Eye (tissue), 1 donor: ENCODE data around the gene PPIP5K2.
A peak's percentile ranks its signal among the peaks of the same experiment; 100 is the strongest.
"Not testable (repeated sequence)": the region's sequence is repeated elsewhere in the genome, so short reads cannot be mapped to it uniquely, and the experiment has no call there.

Experiments used
- DNase-seq: peaks from one replicate; pipeline ENCODE4 v3.0.0-alpha.2; 2015

PPIP5K2 gene

DNA sequence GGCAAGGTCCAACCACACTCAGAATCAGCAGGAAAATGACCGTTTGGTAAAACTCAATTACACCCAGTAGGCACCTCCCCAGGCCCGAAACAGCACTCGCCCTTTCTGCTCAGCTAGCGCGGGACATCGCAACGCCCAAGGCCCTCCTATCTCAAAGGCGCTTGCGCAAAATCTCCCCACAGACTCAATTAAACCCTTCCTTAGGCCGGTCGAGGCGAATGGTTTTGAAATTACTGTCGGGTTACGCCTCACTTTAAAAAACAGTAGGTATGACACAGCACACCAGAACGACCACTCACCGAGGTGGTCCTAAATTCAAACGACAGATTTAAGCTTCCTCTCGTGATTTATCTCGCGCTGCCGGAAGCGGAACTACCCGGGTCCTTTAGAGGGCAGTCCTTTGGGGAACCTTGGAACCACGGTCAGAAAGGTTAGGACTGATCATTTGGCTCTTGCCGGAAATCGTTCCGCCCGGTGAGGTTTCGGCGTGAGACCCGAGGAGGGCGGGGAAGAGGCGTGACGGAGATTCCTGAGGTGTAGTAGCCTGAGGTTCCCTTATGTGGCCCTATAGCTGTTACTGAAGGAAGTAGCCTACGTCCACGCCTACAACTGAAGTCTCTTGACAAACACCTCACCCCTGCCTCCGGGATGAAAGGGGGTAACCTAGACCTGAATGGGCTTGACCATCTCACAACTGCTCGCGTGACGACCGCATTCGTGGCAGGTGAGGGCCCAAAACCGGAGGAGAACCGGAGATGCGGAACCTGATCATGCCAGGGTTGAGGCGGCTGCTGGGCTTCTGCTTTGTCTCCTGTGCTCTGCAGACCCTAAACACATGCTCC, at the start of gene PPIP5K2, which contains the start of gene GIN1:
PPIP5K2 (plus strand) TSS at position 537 of the 842 bp plus-strand sequence. CDS start 9,289 bp downstream, outside the sequence.
GIN1 (minus strand) TSS at position 374 of the 842 bp plus-strand sequence. CDS start 11,431 bp downstream, outside the sequence.
- DNase-seq = peak; percentile 99

DNA sequence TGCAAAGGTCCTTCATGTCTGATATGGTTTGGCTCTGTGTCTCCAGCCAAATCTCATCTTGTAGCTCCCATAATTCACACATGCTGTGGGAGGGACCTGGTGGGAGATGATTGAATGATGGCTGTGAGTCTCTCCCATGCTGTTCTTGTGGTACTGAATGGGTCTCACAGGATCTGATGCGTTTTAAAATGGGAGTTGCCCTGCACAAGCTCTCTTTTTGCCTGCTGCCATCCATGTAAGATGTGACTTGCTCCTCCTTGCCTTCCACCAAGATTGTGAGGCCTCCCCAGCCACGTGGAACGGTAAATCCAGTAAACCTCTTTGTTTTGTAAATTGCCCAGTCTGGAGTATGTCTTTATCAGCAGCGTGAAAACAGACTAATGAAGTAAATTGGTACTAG, 46.6 kb upstream of the PPIP5K2 start:
- DNase-seq = not testable (repeated sequence)

- DNase-seq = no peak
Measured at GRCh38 chr5:103075442-103075841, 44.7 kb upstream of the PPIP5K2 start.

DNA sequence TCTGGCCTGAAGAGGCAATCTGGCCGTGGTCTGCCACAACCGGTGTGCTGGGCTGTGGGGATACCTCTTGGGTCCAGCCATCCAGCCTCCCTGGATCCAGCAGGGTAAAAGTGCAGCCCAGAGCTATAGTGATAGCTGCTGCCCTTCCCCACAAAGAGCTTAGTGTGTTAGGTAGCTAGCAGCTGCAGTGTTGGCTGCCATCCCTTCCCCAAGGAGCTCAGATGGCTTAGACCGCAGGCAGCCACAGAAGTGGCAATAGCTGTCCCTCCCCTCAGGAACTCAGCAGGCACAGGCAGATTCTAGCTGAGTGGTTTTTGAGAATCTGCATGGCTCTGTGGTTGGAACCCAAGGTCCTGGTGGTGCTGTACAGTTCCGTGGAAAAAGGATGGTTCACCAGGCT, 40.3 kb upstream of the PPIP5K2 start:
- no peak for DNase-seq

DNA sequence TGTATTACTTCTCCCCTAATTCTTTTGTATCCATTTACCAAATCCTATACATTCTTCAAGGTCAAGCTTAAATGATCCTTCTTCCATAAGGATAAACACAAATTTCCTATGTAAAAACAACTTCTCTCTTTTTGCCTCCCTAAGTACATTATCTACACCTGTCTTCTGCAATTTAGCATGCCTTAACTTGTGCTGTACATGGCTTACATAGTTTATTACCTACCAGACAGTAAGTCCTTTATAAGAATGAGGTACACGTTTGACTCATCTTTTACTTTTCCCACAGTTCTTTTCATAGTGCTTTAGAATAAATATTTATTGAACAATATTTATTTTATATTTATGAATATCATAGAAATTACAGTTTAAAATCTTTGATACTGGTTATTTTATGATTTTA, 33.6 kb upstream of the PPIP5K2 start:
- DNase-seq = no peak

GRCh38 chr5:103089272-103089671, 30.8 kb upstream of the PPIP5K2 start:
- DNase-seq = no peak

GRCh38 chr5:103090791-103091190, 29.3 kb upstream of the PPIP5K2 start:
- no peak for DNase-seq

- DNase-seq = no peak
Measured at GRCh38 chr5:103092676-103093075, 27.4 kb upstream of the PPIP5K2 start.

DNA sequence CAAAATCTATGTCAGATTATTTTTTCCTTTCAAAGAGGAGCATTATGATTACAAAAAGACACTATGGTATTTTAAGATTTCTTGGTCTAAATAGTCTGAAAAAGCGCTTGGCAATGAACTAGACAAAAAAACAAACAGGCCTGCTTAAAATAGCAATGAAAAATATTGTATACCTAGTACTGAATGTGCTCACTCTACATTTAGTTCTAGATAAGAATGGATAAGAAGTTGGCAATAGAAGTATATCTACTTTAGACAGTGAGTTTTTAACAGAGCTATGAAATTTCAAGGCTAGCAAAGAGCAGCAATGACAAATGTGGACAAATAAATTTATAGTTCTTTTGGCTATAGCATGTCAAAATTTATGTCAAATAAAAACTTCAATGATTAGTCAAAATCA, 26.4 kb upstream of the PPIP5K2 start:
- no peak for DNase-seq

DNA sequence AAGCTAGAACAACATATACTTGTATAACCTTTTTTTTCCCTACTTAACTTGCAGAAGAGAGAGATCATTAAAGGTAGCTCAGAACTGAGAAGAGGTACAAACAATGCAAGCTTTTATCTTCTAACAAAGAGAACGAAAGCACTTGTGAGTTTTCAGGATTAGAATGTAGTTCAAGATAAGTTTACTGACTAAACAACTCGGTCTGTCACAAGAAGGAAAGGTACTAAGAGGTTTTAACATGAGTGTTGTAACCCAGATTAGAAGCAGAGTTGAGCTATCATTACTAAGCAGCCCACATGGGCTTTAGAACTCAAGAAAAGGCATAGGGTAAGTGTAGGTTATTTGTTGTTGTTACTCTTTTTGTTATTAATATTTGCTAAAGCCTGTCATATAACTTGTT, 25.4 kb upstream of the PPIP5K2 start:
- no peak for DNase-seq

GRCh38 chr5:103098993-103099392, 21.1 kb upstream of the PPIP5K2 start:
- no peak for DNase-seq

GRCh38 chr5:103101079-103101750, 18.9 kb upstream of the PPIP5K2 start:
- no peak for DNase-seq

GRCh38 chr5:103102234-103102633, 17.9 kb upstream of the PPIP5K2 start:
- no peak for DNase-seq

DNA sequence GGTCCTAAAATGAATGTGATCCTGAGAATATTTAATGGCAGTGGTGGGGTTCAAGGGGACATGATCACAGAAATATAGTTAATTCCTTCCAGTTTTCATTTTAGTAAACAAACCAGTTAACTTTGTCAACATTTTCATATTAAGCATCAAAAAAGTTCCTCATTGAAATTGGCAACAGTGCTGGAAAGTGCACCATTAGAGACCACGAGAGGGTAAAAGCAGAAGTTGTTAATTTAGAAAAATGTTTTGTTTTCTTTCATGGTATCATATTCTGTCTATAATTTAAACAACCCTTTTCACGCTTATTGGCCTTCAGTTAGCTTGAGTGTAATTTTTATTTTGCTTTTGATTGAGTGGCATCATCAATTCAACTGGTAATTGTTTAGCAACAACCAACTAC, 12.0 kb upstream of the PPIP5K2 start:
- DNase-seq = no peak

- DNase-seq = no peak
Measured at GRCh38 chr5:103109277-103109676, 10.8 kb upstream of the PPIP5K2 start.

- no peak for DNase-seq
Measured at GRCh38 chr5:103110403-103110802, 9.7 kb upstream of the PPIP5K2 start.

GRCh38 chr5:103111468-103111867, 8.6 kb upstream of the PPIP5K2 start:
- no peak for DNase-seq

DNA sequence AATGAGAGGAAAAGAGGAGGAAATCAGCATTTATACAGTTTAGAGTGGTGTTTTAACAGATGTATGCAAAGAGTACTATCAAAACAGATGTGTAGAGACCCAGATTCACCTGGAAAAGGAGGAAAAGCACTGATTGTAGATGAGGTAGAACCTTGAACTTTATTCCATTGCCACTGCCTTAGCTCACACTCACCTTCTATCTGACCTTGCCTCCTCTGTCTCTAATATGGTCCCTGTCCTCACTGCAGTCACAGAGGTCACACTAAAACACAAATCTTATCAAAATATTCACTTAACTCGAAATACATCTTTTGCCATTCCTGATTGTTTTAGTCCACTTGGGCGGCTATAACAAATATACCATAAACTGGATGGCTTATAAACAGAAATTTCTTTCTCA, 7.2 kb upstream of the PPIP5K2 start:
- no peak for DNase-seq

DNA sequence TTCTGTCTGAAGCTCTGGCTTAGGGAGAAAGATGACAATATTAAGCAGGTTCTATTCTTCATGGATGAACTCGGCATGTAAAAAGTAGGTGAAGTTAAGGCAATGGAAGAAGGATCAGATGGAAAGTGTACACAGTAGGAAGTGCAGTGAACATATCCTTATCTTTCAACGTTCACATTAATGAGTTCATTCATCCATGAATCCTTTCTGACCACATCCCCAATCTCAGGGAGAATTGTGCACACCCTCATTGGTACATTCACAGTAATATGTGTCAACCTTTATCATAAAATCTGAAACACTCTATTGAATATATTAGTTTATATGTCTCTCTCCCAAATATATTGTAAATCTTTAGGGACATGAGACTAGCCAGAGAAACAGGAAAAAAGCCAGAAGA, 5.7 kb upstream of the PPIP5K2 start:
- DNase-seq = no peak

- DNase-seq = no peak
Measured at GRCh38 chr5:103117471-103117991, 2.6 kb upstream of the PPIP5K2 start.

DNA sequence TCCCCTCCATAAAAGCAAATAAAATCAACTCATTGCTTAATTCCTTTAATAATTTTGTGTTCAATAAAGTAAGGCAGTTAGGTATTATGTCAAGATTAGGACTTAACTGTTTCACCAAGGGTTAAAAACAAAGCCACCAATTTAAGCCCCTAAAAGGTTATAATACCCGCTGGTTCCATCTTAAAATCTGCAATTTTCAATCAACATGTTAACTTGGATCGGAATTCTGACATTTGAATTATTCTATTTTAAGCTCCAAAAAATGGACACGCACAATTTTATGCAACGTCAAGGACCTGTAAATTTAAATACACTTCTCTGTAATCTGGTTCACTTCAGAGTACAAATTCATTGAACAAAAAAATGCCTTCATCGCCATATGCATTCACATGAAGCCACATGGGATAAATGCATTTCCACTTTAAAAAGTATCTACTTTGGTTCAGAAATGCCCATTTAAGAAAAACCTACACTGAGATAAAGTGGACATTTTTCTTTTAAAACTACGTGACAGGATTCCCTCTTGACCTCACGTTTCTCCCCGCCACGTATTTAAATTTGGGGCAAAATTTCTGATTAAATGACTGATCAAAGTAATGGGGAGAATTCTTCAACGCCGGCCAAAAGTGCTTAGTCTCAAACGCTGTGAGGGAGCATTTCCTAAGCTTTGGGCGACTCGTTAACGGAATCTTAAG, 884 bp upstream of the PPIP5K2 start:
- no peak for DNase-seq

DNA sequence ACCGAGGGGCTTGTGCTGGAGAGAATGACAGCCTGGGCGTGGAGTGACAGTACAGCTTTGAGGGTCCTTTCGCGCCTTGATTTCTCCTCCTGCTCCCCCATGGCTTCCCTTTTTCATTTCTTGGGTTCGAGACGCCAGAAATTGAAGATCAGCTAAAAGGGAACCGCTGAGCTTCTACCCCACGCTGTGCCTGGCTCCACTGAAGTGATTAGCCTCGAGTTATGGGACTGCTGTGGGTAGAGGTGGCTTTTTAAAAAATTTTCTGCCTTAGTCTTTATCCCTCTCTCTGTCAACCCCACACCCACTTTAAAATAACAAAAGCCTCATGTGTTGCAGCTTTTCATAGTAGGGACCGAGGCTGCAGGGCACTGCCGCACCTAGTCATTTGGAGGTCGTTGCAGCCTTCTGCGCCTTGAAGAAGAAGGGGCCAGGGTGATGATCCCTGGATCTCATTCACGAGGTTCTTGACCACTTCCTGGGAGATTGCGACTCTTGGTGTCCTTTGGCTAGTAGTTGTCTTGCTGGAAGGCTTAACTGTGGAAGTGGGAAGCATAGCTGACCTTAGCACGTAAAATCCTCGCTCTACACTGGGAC, 603 bp downstream of the PPIP5K2 start:
- no peak for DNase-seq

- no peak for DNase-seq
Measured at GRCh38 chr5:103122242-103122641, 2.1 kb downstream of the PPIP5K2 start.
